ENCODE results near the gene RAPGEF6.
A peak's percentile ranks its signal among the peaks of the same experiment; 100 is the strongest.

RAPGEF6 gene

GRCh38 chr5:131563434-131564228, 71.4 kb downstream of the RAPGEF6 start:
- TF ChIP-seq GATA3 (IDR thresholded peaks at IDR 0.05; ENCODE audit: low read depth, low read length) (no peak), GATA2 (IDR thresholded peaks at IDR 0.05; ENCODE audit: low read depth, low read length) (no peak)

DNA sequence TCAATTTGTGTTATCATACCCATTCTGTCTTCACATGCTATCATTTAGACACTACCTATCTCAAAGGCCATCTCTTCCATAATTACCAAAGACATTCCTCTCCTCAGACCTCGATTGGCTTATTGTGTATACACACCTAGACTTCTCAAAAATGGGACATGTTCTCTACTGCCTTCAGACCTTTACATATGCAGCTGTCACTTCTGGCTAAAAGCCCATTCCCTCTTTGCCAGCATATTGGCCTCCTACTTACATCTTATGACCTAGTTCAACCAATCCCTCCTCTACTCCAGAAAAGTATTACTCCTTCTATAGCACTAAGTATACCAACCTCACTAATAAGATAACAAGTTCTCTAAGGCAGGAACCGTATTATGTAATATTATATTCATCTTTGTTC, 84.4 kb downstream of the RAPGEF6 start:
- TF ChIP-seq GATA3 (IDR thresholded peaks at IDR 0.05; ENCODE audit: low read depth, low read length) (no peak), GATA2 (IDR thresholded peaks at IDR 0.05; ENCODE audit: low read depth, low read length) (no peak)

DNA sequence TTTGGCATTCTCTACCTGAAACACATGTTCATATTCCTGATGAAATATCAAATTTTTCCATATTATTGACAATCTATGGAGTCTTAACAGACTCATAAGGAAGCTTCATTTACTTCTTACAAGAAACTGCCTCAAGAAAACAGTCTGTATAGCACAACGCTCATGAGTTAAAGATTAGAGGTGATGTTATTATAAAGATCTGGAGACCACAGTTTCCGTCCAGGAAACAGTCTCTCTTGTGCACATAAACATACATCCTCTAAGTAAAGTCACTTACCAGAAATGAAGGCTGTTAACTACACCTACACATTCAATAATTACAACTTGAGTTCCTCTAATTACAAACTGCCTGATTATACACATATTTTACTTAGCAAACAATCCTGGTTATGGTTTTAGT, 86.9 kb downstream of the RAPGEF6 start:
- no peak for TF ChIP-seq GATA3 (IDR thresholded peaks at IDR 0.05; ENCODE audit: low read depth, low read length)
- no peak for TF ChIP-seq GATA2 (IDR thresholded peaks at IDR 0.05; ENCODE audit: low read depth, low read length)

DNA sequence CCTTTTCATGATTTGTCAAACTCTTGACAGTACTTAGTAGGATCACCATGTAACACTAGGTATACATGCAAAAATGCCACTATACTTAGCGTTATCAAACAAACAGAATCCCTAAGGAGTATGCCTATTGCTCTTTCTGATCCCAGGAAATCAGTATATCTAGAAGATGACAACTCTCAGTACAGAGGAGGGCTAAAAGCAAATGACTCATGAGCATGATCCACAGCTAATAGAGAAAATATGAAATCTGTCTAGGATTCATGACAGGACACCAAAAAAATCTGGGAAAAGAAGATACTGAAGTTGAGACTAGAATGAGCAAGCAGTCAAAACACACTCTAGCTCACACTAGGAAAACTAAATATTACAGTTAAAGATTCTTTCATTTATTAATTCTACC, 89.2 kb downstream of the RAPGEF6 start:
- TF ChIP-seq GATA2 (IDR thresholded peaks at IDR 0.05; ENCODE audit: low read depth, low read length) (no peak), GATA3 (IDR thresholded peaks at IDR 0.05; ENCODE audit: low read depth, low read length) (no peak)

- TF ChIP-seq GATA2 (IDR thresholded peaks at IDR 0.05; ENCODE audit: low read depth, low read length) (no peak), GATA3 (IDR thresholded peaks at IDR 0.05; ENCODE audit: low read depth, low read length) (no peak)
Measured at GRCh38 chr5:131542723-131543122, 92.3 kb downstream of the RAPGEF6 start.

GRCh38 chr5:131541762-131542161, 93.3 kb downstream of the RAPGEF6 start:
- TF ChIP-seq GATA2 (IDR thresholded peaks at IDR 0.05; ENCODE audit: low read depth, low read length) (no peak), GATA3 (IDR thresholded peaks at IDR 0.05; ENCODE audit: low read depth, low read length) (no peak)

DNA sequence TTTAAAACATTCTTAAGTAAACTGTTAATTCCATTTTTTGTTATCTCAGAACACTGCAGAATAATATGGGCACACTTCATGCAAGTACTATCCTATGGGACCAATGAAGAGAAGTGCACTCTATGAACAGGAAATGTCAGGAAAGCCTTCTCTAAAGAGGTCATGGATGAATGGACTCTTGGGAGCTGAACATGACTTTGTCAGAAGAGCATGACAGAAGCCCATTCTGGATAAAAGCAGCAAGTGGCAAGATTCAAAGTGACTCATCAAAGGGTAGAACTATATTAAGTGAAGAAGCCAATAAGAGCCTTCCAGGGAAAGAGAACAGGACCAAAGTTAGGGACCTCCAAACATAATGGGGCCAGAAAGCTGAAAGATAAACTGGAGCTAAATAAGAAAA, 94.0 kb downstream of the RAPGEF6 start:
- TF ChIP-seq GATA3 (IDR thresholded peaks at IDR 0.05; ENCODE audit: low read depth, low read length) (no peak), GATA2 (IDR thresholded peaks at IDR 0.05; ENCODE audit: low read depth, low read length) (no peak)

DNA sequence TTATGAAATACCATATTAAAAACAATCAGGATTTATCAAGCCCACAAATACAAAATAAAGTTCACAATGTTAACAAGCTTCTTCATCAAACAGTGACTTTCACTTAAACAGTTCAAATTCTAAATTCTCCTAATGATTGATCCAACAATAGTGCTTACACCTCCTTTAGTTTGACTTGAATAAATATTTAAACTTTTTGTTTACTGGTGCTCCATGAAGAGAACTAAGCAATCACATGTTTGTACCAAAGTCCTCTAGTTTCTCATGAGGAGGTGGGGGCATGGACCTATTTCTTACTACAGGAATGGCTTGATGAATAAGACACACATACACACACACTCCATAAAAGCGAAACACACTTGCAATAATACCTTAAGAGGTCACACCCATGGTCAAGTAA, 95.8 kb downstream of the RAPGEF6 start:
- no peak for TF ChIP-seq GATA3 (IDR thresholded peaks at IDR 0.05; ENCODE audit: low read depth, low read length)
- TF ChIP-seq GATA2 (IDR thresholded peaks at IDR 0.05; ENCODE audit: low read depth, low read length), result no peak

GRCh38 chr5:131538177-131538593, 96.8 kb downstream of the RAPGEF6 start:
- no peak for TF ChIP-seq GATA2 (IDR thresholded peaks at IDR 0.05; ENCODE audit: low read depth, low read length)
- no peak for TF ChIP-seq GATA3 (IDR thresholded peaks at IDR 0.05; ENCODE audit: low read depth, low read length)

GRCh38 chr5:131536850-131537448, 98.1 kb downstream of the RAPGEF6 start:
- TF ChIP-seq GATA3 (IDR thresholded peaks at IDR 0.05; ENCODE audit: low read depth, low read length), result no peak
- no peak for TF ChIP-seq GATA2 (IDR thresholded peaks at IDR 0.05; ENCODE audit: low read depth, low read length)

- TF ChIP-seq GATA3 (IDR thresholded peaks at IDR 0.05; ENCODE audit: low read depth, low read length) (no peak), GATA2 (IDR thresholded peaks at IDR 0.05; ENCODE audit: low read depth, low read length) (no peak)
Measured at GRCh38 chr5:131536211-131536826, 98.7 kb downstream of the RAPGEF6 start.

DNA sequence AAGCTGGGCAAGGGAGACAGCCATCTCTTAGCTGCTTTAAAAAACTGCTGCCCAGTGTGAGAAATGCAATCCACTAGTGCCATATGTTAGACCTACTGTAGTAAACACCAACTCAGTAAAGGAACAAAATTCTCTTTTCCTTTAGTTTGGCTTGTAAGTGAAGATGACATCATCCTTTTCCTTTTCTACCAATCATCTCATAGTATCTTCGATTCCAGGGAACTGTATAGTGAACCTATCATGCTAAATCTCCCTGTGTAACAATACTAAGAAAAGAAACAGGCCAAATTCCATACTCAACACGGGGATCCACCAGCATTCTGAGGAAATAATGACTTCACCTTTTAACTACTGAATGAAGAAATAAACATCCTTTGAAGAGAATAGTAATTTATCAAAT, 100.1 kb downstream of the RAPGEF6 start:
- TF ChIP-seq GATA3 (IDR thresholded peaks at IDR 0.05; ENCODE audit: low read depth, low read length) (no peak), GATA2 (IDR thresholded peaks at IDR 0.05; ENCODE audit: low read depth, low read length) (no peak)

GRCh38 chr5:131533836-131534235, 101.2 kb downstream of the RAPGEF6 start:
- TF ChIP-seq GATA3 (IDR thresholded peaks at IDR 0.05; ENCODE audit: low read depth, low read length) (no peak), GATA2 (IDR thresholded peaks at IDR 0.05; ENCODE audit: low read depth, low read length) (no peak)

DNA sequence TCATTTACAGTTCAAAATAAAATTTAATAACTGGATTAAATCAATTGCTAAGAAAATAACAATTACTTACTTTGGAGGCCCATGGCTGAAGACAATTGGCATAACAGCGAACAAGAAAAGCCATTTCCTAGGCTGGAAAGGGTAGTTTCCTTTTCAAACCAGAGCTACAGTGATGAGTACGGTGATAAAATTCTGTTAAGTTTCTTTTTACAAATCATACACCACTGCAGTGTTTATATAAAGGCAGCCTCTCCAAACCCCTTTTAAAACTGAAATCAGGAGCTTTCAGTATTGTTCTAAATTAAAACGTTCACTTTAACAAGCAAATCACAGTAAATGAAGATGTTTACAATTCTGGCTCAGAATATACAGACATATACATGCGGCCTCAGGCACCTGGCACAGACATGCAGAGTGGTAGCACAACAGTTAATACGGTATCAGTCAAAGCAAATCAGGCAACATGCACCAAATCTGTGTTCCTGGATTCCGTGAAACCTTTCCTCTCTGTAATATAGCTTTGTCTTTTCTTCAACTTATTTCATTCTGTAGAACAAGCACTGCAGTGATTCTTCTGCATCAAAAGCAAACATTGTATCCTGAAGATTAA, 102.9 kb downstream of the RAPGEF6 start:
- TF ChIP-seq GATA3 (IDR thresholded peaks at IDR 0.05; ENCODE audit: low read depth, low read length) (peak; percentile 10; the same call in 1 of the 2 replicates), GATA2 (IDR thresholded peaks at IDR 0.05; ENCODE audit: low read depth, low read length) (no peak; the same call in 1 of the 2 replicates)
